Occipital lobe (tissue), 2 donors: ENCODE data around the gene MAP3K1. TPM values are rescaled to one million over a fixed set of nuclear protein-coding genes. Genes with fewer than 3 reads are reported as not detected.
"Not testable (repeated sequence)": the region's sequence is repeated elsewhere in the genome, so short reads cannot be mapped to it uniquely, and the experiment has no call there.

Source experiments
- DNase-seq: peaks from one replicate; lab custom pipeline; 2025; lab: John Stamatoyannopoulos, UW
- total RNA-seq: library from RNA; depleted of rRNA; stranded (reverse); fragments of >200 nt; gene quantifications from one replicate; pipeline ENCODE4 v1.2.3, GENCODE V29; 2014

Gene MAP3K1
- total RNA-seq, result 22.1 TPM

GRCh38 chr5:56814963-56815657, at the start of gene MAP3K1:
TSS of gene MAP3K1 (plus strand) at chr5:56815549. CDS start at chr5:56815574, 25 bp downstream.
- DNase-seq, result peak; percentile 68

GRCh38 chr5:56766926-56767325, 48.4 kb upstream of the MAP3K1 start:
- no peak for DNase-seq

- no peak for DNase-seq
Observed at GRCh38 chr5:56769875-56770604, 45.3 kb upstream of the MAP3K1 start.

- no peak for DNase-seq
Observed at GRCh38 chr5:56772767-56773166, 42.6 kb upstream of the MAP3K1 start.

GRCh38 chr5:56774957-56775356, 40.4 kb upstream of the MAP3K1 start:
- no peak for DNase-seq

- DNase-seq, result not testable (repeated sequence)
Observed at GRCh38 chr5:56776212-56776846, 39.0 kb upstream of the MAP3K1 start.

- no peak for DNase-seq
Observed at GRCh38 chr5:56783261-56783660, 32.1 kb upstream of the MAP3K1 start.

GRCh38 chr5:56786346-56786745, 29.0 kb upstream of the MAP3K1 start:
- no peak for DNase-seq

GRCh38 chr5:56791396-56791795, 24.0 kb upstream of the MAP3K1 start:
- DNase-seq, result no peak

- no peak for DNase-seq
Observed at GRCh38 chr5:56798521-56798920, 16.8 kb upstream of the MAP3K1 start.

GRCh38 chr5:56800186-56800585, 15.2 kb upstream of the MAP3K1 start:
- no peak for DNase-seq

- DNase-seq, result no peak
Observed at GRCh38 chr5:56801256-56801655, 14.1 kb upstream of the MAP3K1 start.

- DNase-seq, result no peak
Observed at GRCh38 chr5:56802205-56802604, 13.1 kb upstream of the MAP3K1 start.

GRCh38 chr5:56803025-56803424, 12.3 kb upstream of the MAP3K1 start:
- no peak for DNase-seq

GRCh38 chr5:56803894-56804293, 11.5 kb upstream of the MAP3K1 start:
- no peak for DNase-seq

- no peak for DNase-seq
Observed at GRCh38 chr5:56807679-56808078, 7.7 kb upstream of the MAP3K1 start.

GRCh38 chr5:56808211-56808610, 7.1 kb upstream of the MAP3K1 start:
- no peak for DNase-seq

GRCh38 chr5:56810826-56811225, 4.5 kb upstream of the MAP3K1 start:
- no peak for DNase-seq

GRCh38 chr5:56812110-56812509, 3.2 kb upstream of the MAP3K1 start:
- DNase-seq, result no peak

- DNase-seq, result no peak
Observed at GRCh38 chr5:56813302-56813701, 2.0 kb upstream of the MAP3K1 start.

- no peak for DNase-seq
Observed at GRCh38 chr5:56814361-56814962, 887 bp upstream of the MAP3K1 start.
